Neuron (in vitro differentiated cells): Measurements from ENCODE around the gene EZH2.

Experiments used
- H2AFZ ChIP-seq: one replicate; pipeline ENCODE4 v1.6.1; 2013; ENCODE audit warnings: low read depth, mild to moderate bottlenecking, inconsistent platforms, low read length, moderate library complexity
- H3K27me3 ChIP-seq: one replicate; pipeline ENCODE4 v1.6.1; 2013; ENCODE audit warnings: low read length; ENCODE audit not compliant: insufficient read depth
- H3K36me3 ChIP-seq: one replicate; pipeline ENCODE4 v1.6.1; 2013; ENCODE audit warnings: low read length; ENCODE audit not compliant: insufficient read depth
- H3K4me1 ChIP-seq: one replicate; pipeline ENCODE4 v1.6.1; 2013; ENCODE audit warnings: low read length; ENCODE audit not compliant: insufficient read depth
- H3K4me3 ChIP-seq: 2 replicates; pipeline ENCODE4 v1.5.1; 2013; ENCODE audit warnings: mild to moderate bottlenecking, low read length, moderate library complexity
- H3K9me3 ChIP-seq: one replicate; pipeline ENCODE4 v1.6.1; 2013; ENCODE audit warnings: low read length

EZH2 gene

DNA sequence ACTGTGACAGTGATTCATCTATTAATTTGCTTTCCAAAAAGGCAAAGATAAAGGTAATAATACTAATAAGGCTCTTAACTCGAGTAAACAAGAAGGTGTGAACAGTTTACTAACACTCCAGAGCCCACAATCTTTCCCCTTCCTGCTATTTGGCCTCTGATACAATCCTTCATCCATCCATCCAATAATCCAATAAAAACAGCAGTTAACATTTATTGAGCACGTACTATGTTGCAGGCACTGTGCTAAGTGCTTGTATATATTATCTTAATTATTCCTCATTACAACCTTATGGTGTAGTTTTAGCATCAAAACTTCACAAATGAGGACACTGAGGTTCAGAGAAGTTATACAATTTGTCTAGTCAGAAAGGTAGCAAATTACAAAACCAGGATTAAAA is 49.5 kb downstream of the EZH2 start:
- no peaks in the 10 kb centered on the region for H3K27me3 ChIP-seq
- H3K4me1 ChIP-seq = no peaks in the 10 kb centered on the region
- no peak overlapping the region for H2AFZ ChIP-seq
- H3K36me3 ChIP-seq = peaks cover 61% of the 10 kb centered on the region
- H3K9me3 ChIP-seq = no peaks in the 10 kb centered on the region
- no peak overlapping the region for H3K4me3 ChIP-seq

DNA sequence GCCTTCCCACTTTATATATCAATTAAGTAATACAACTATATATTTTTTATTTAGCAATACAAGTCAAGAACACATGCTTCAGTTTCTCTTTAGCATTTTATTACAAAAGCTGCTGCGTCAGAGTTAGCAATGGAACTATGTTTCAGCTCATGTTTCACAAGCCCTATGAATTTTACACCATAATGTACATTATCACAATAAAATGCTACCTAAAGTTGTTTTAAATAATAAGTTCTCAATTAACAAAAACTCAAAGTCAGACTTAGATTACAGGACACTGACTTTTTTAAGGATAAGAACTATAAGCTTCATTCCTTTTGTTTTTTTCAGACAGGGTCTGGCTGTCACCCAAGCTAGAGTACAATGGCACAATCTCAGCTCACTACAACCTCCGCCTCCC is 52.3 kb downstream of the EZH2 start:
- H3K9me3 ChIP-seq = no peaks in the 10 kb centered on the region
- H3K4me1 ChIP-seq = no peaks in the 10 kb centered on the region
- no peak overlapping the region for H2AFZ ChIP-seq
- no peaks in the 10 kb centered on the region for H3K27me3 ChIP-seq
- peaks cover 70% of the 10 kb centered on the region for H3K36me3 ChIP-seq
- no peak overlapping the region for H3K4me3 ChIP-seq

DNA sequence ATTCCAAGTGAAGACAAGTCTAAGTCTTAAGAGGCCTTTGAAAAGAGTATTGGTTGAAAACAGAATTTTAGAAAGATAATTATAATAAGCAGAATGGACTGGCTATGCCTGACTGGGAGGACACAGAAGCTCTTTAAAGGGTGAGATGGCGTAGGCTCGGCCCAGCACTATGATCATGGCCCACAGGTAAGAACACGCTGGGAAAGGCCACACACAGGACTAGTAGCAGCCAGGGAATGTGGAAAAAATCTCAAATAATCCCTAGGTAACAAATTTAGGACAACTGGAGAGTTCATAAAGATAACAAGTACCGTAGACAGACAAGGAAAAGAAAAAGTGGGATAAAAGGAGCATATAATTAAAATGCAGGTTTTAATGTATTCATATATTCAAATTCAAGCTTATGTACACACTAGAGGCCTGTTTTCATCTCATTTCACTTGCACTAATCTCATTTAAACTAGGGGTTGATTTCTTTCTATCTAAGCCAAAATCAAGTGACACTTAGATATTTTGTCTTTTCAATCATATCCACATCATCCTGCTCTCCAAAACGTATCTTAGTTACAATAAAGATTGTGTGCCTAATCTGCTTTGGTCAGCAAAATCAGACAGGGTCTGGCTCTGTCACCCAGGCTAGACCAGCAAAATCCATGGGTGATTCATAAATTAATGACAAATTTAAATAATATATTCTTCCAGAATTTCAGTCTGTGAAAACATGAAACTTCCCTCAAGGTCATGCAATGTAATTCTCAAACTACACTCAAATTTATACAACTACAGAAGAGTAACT is 53.0 kb downstream of the EZH2 start:
- H3K9me3 ChIP-seq = no peaks in the 10 kb centered on the region
- H3K36me3 ChIP-seq = peaks cover 71% of the 10 kb centered on the region
- H2AFZ ChIP-seq = no peak overlapping the region
- no peak overlapping the region for H3K4me3 ChIP-seq
- no peaks in the 10 kb centered on the region for H3K4me1 ChIP-seq
- H3K27me3 ChIP-seq = no peaks in the 10 kb centered on the region

DNA sequence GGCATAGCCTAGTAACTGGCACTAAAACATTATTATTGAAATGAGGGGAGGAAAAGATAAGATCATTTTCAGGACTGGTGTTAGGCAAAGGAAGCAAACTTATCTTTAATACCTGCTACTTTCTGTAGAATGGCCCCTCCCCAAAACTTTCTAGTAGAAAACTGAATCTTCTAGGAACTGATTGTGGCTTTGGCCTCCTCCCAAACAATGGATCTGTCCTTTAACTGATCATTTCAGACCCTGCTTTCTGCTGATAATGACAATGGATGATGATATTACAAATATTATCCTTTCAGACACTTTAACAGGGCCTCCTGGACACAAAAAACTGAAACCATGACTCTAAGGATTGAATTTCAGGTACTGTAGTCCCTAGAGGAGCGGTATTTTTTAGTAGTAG is 55.1 kb downstream of the EZH2 start:
- H3K27me3 ChIP-seq = no peaks in the 10 kb centered on the region
- no peak overlapping the region for H2AFZ ChIP-seq
- H3K4me1 ChIP-seq = no peaks in the 10 kb centered on the region
- no peaks in the 10 kb centered on the region for H3K9me3 ChIP-seq
- no peak overlapping the region for H3K4me3 ChIP-seq
- H3K36me3 ChIP-seq = peaks cover 79% of the 10 kb centered on the region

DNA sequence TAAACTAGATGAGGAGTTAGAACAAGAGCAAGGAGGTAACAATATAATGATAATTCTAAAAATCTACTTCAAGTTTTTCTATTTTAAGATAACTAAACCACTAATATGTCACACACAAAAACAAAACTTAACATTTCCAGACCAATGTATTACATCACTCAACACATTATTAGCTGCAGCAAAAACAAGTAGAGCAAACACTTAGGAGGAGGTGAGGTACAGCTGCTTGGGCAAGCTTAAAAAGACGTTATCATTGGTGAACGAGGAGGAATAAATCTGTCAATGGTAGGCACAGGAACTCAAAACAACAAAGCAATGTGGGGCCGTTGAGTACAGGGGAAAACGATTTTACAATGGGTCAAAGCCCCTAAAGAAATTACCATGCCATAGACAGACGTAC is 58.8 kb downstream of the EZH2 start:
- no peaks in the 10 kb centered on the region for H3K27me3 ChIP-seq
- no peaks in the 10 kb centered on the region for H3K9me3 ChIP-seq
- H3K36me3 ChIP-seq = peaks cover 67% of the 10 kb centered on the region
- H3K4me1 ChIP-seq = no peaks in the 10 kb centered on the region
- H2AFZ ChIP-seq = no peak overlapping the region
- no peak overlapping the region for H3K4me3 ChIP-seq

DNA sequence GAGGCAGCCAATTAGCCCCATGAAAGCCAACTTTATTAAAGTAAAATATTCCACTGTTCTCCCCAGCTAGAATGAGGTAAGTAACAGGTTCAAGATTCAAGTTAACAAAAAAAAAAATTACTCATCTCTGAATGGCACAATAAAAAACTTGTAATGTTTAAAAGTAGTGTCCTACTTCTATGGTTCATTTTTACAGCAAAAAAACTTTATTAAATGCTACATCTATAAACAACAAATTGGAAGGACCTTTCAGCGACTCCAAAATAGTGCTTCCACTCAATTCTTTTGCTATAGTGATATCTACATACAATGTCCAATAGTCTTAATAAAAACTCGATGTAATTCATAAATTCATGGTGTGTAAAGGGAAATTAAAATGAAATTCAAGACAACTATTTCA is 59.2 kb downstream of the EZH2 start:
- H3K4me3 ChIP-seq = no peak overlapping the region
- no peak overlapping the region for H2AFZ ChIP-seq
- H3K4me1 ChIP-seq = no peaks in the 10 kb centered on the region
- H3K36me3 ChIP-seq = peaks cover 67% of the 10 kb centered on the region
- no peaks in the 10 kb centered on the region for H3K27me3 ChIP-seq
- H3K9me3 ChIP-seq = no peaks in the 10 kb centered on the region

DNA sequence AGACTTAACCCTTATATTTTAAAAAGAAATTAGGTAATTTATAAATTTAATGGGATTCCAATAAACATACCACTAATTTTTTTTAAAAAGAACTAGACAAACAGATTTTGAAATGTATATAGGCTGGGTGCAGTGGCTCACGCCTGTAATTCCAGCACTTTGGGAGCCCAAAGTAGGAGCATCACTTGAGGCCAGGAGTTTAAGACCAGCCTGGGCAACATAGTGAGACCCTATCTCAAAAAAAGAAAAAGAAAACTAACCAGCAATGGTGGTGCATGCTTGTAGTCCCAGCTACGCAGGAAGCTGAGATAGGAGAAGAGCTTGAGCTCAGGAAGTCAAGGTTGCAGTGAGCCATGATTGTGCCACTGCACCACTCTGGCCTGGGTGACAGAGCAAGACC is 62.7 kb downstream of the EZH2 start:
- H3K36me3 ChIP-seq = peaks cover 70% of the 10 kb centered on the region
- no peaks in the 10 kb centered on the region for H3K27me3 ChIP-seq
- no peak overlapping the region for H2AFZ ChIP-seq
- H3K9me3 ChIP-seq = no peaks in the 10 kb centered on the region
- no peaks in the 10 kb centered on the region for H3K4me1 ChIP-seq
- H3K4me3 ChIP-seq = no peak overlapping the region

DNA sequence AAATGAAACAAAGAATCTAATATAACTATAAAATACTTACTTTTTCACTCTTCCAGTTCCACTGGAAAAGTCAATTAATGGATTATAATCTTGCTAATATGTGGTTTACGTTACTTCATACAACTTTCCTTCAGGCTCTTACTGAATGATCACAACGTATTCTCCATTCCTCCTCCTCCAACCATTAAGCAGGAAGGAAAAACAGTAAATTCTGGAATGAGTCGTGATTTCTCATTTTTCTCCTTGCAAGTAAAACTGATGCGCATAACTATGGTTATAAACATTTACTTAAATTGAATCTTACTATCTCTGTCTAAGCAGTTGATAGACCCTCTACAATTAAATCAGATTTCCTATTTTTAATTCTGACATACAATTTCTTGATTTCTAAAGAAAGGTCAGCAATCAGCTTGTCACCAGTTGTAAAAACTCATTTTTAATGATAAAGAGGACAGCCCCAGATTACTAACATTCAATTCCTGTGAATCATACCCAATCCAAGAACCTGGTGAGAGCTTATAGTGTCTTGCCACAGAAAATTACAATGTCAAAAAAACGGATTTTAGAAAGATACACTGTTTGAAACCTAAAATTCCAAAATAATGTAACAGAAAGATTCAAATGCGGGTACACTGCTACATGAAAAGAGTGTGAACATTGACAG is 64.3 kb downstream of the EZH2 start:
- H3K4me1 ChIP-seq = no peaks in the 10 kb centered on the region
- no peak overlapping the region for H2AFZ ChIP-seq
- no peaks in the 10 kb centered on the region for H3K9me3 ChIP-seq
- H3K36me3 ChIP-seq = peaks cover 71% of the 10 kb centered on the region
- H3K4me3 ChIP-seq = no peak overlapping the region
- H3K27me3 ChIP-seq = no peaks in the 10 kb centered on the region

DNA sequence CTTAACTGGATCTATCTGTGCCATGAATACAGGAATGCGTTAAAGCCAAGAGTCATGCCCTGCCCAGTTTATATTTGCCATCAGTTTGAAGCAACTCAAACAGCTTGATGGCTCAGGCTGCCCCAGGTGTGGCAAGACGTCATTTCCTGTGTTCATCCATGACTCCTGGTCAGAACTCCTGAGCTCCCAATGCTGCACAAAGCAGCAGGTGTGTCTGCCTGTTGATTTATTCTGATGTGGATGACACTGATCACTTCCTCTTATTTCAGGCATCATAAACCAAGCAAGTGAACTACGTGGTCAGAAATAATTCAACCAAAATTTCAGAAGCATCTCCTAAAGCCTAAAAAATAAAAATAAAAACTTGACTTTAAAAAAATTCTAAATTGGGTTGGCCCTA is 68.5 kb downstream of the EZH2 start:
- H3K27me3 ChIP-seq = no peaks in the 10 kb centered on the region
- H3K36me3 ChIP-seq = peaks cover 92% of the 10 kb centered on the region
- H3K9me3 ChIP-seq = peaks cover 2% of the 10 kb centered on the region
- H2AFZ ChIP-seq = no peak overlapping the region
- no peaks in the 10 kb centered on the region for H3K4me1 ChIP-seq
- no peak overlapping the region for H3K4me3 ChIP-seq

DNA sequence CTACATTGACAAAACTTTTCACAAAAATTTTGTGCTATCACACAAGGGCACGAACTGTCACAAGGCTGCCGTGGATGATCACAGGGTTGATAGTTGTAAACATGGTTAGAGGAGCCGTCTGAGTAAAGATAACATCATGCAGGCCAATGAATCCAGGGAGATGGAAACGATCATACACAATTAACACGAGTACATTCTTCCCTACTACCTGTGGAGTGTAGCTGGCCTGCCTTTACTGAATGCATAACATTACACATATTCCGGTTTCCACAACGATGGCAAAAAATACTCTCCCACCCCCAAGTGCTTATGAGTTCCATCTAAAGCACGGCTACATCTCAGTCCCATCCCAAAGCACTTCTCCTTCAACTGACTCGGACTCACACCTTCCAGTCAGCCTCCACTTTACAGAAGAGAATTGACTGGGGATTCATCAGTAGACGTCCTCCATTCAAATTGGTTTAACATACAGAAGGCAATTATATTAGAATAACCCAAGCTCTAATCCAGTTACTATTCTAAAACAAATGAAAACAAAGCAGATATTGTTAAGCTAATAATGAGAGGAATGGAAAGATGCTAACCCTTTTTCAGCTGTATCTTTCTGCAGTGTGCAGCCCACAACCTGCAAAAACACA is 69.0 kb downstream of the EZH2 start:
- H3K4me3 ChIP-seq = no peak overlapping the region
- peaks cover 2% of the 10 kb centered on the region for H3K9me3 ChIP-seq
- H3K36me3 ChIP-seq = peaks cover 94% of the 10 kb centered on the region
- H3K27me3 ChIP-seq = no peaks in the 10 kb centered on the region
- no peaks in the 10 kb centered on the region for H3K4me1 ChIP-seq
- H2AFZ ChIP-seq = no peak overlapping the region

DNA sequence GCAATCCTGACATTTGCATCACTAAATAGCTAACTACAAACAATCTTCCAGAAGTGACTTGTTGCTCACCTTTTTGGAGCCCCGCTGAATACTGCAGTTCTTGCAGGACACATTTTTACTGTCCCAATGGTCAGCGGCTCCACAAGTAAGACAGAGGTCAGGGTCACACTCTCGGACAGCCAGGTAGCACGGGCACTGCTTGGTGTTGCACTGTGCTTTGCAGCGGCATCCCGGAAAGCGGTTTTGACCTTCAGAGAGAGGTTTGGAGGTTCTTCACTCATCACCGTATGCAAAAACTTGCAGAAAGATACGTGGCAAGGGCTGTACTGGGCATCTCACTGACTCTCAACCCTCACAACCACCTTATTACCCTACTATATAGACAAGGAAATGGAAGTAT is 70.2 kb downstream of the EZH2 start:
- Histone ChIP-seq H3K9me3 (peaks cover 2% of the 10 kb centered on the region), H3K27me3 (no peaks in the 10 kb centered on the region), H3K36me3 (peaks cover 93% of the 10 kb centered on the region), H3K4me1 (no peaks in the 10 kb centered on the region), H3K4me3 (no peak overlapping the region), H2AFZ (no peak overlapping the region)

DNA sequence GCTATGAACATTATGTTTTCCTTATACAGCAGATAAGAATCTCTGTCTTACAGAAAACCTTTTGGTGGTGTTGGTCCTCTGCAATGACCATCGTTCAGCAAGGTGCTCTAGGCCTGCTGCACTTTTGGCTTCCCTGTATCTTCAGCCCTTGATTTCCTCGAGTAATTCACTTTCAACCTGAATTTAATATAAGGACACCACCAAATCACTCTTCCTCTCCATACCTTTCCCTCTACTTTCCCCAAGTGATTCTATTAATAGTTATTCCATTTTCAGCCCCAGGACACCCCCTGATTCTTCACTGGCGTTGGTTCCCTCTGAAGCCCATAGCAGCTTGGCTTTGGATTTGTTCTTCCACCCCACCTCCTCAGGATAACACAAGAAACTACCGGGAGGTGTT is 72.2 kb downstream of the EZH2 start:
- no peak overlapping the region for H3K4me3 ChIP-seq
- peaks cover 94% of the 10 kb centered on the region for H3K36me3 ChIP-seq
- no peak overlapping the region for H2AFZ ChIP-seq
- no peaks in the 10 kb centered on the region for H3K27me3 ChIP-seq
- peaks cover 2% of the 10 kb centered on the region for H3K9me3 ChIP-seq
- no peaks in the 10 kb centered on the region for H3K4me1 ChIP-seq

DNA sequence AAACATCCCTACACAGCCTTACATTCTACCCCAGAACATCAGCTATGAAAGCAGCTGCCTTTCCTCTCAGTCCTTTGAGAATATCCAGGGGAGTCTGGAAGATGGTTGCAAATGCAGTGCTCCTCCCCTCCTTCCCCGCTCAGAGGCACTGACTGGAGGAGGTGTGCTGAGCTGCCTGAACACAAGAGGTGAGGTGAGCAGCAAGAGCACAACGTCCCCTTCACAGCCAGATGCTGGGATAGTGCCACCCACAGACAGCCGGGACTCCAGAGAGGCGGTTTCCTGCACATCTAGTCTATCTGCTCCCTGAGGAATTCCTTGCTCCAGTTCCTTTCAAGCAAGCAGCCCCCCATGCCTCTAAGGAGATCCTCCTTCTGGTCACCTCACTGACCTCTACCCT is 74.2 kb downstream of the EZH2 start:
- Histone ChIP-seq H3K4me3 (no peak overlapping the region), H3K36me3 (peaks cover 93% of the 10 kb centered on the region)

More for the DNA sequence above, 74.2 kb downstream of the EZH2 start:
- Histone ChIP-seq H3K4me1 (no peaks in the 10 kb centered on the region), H2AFZ (no peak overlapping the region), H3K9me3 (peaks cover 2% of the 10 kb centered on the region), H3K27me3 (no peaks in the 10 kb centered on the region)
